Measurements from ENCODE around the gene SEMA3E.

SEMA3E gene

GRCh38 chr7:83476511-83477050, 172.4 kb downstream of the SEMA3E start:
- Histone ChIP-seq H2AK5ac (ENCODE audit: low read length) (no peak overlapping the region), H3K27me3 (ENCODE audit: insufficient read depth, low read length) (no peaks in the 10 kb centered on the region), H3K4me3 (ENCODE audit: low read depth, low read length) (no peak overlapping the region), H3K36me3 (ENCODE audit: control insufficient read depth in 1 of 2, insufficient read depth in 2 of 2, low read length in 2 of 2) (no peaks in the 10 kb centered on the region), H4K8ac (ENCODE audit: low read depth, low read length) (no peak overlapping the region), H3K14ac (ENCODE audit: low read length) (no peak overlapping the region), H2BK120ac (ENCODE audit: insufficient read depth, low read length, poor library complexity) (no peak overlapping the region), H3K23ac (ENCODE audit: low read length) (no peak overlapping the region), H3K79me2 (ENCODE audit: control insufficient read depth, insufficient read depth, low read length, poor library complexity) (no peaks in the 10 kb centered on the region), H3K4ac (ENCODE audit: low read depth, low read length) (no peak overlapping the region), H3K4me2 (ENCODE audit: low read length) (no peak overlapping the region), H3K4me1 (ENCODE audit: control insufficient read depth in 1 of 2, insufficient read depth in 2 of 2, low read length in 2 of 2) (no peaks in the 10 kb centered on the region), H3K27ac (ENCODE audit: low read depth, low read length) (no peak overlapping the region), H3K9me3 (ENCODE audit: insufficient read depth, low read depth, low read length) (no peaks in the 10 kb centered on the region), H2BK5ac (ENCODE audit: low read depth, low read length, poor library complexity) (no peak overlapping the region), H3K79me1 (ENCODE audit: low read length) (no peaks in the 10 kb centered on the region), H2BK12ac (ENCODE audit: low read length) (no peak overlapping the region), H4K12ac (ENCODE audit: low read depth, low read length) (no peak overlapping the region), H3K18ac (ENCODE audit: low read length) (no peak overlapping the region), H4K91ac (ENCODE audit: low read depth, low read length) (no peak overlapping the region), H2AFZ (ENCODE audit: insufficient read depth, low read length, poor library complexity) (no peak overlapping the region), H3K9ac (ENCODE audit: low read length) (no peak overlapping the region)
- 100% methylated on average over 2 of the region's 4 CpGs for WGBS (ENCODE audit: extremely low coverage, insufficient coverage, insufficient read length)
- no peak for DNase-seq

- Histone ChIP-seq H3K36me3 (ENCODE audit: control insufficient read depth in 1 of 2, insufficient read depth in 2 of 2, low read length in 2 of 2) (no peaks in the 10 kb centered on the region), H3K4ac (ENCODE audit: low read depth, low read length) (no peak overlapping the region), H3K18ac (ENCODE audit: low read length) (no peak overlapping the region), H3K23ac (ENCODE audit: low read length) (no peak overlapping the region), H3K27me3 (ENCODE audit: insufficient read depth, low read length) (no peaks in the 10 kb centered on the region), H3K4me3 (ENCODE audit: low read depth, low read length) (no peak overlapping the region), H4K91ac (ENCODE audit: low read depth, low read length) (no peak overlapping the region), H3K79me1 (ENCODE audit: low read length) (no peaks in the 10 kb centered on the region), H3K9me3 (ENCODE audit: insufficient read depth, low read depth, low read length) (no peaks in the 10 kb centered on the region), H3K9ac (ENCODE audit: low read length) (no peak overlapping the region), H2BK120ac (ENCODE audit: insufficient read depth, low read length, poor library complexity) (no peak overlapping the region), H3K4me1 (ENCODE audit: control insufficient read depth in 1 of 2, insufficient read depth in 2 of 2, low read length in 2 of 2) (no peaks in the 10 kb centered on the region), H3K14ac (ENCODE audit: low read length) (no peak overlapping the region), H2BK12ac (ENCODE audit: low read length) (no peak overlapping the region), H3K27ac (ENCODE audit: low read depth, low read length) (no peak overlapping the region), H4K8ac (ENCODE audit: low read depth, low read length) (no peak overlapping the region), H3K4me2 (ENCODE audit: low read length) (no peak overlapping the region), H3K79me2 (ENCODE audit: control insufficient read depth, insufficient read depth, low read length, poor library complexity) (no peaks in the 10 kb centered on the region), H4K12ac (ENCODE audit: low read depth, low read length) (no peak overlapping the region), H2BK5ac (ENCODE audit: low read depth, low read length, poor library complexity) (no peak overlapping the region), H2AFZ (ENCODE audit: insufficient read depth, low read length, poor library complexity) (no peak overlapping the region), H2AK5ac (ENCODE audit: low read length) (no peak overlapping the region)
- DNase-seq: peak in 1 of 2 donors; percentile 6
- no CpG with 5 or more reads among the region's 6 CpGs for WGBS (ENCODE audit: extremely low coverage, insufficient coverage, insufficient read length)
These were observed 173.5 kb downstream of the SEMA3E start for GRCh38 chr7:83475420-83475819.

GRCh38 chr7:83472376-83472775, 176.6 kb downstream of the SEMA3E start:
- Histone ChIP-seq H3K9me3 (ENCODE audit: insufficient read depth, low read depth, low read length) (no peaks in the 10 kb centered on the region), H3K4me3 (ENCODE audit: low read depth, low read length) (no peak overlapping the region), H4K91ac (ENCODE audit: low read depth, low read length) (no peak overlapping the region), H2BK5ac (ENCODE audit: low read depth, low read length, poor library complexity) (no peak overlapping the region), H2AK5ac (ENCODE audit: low read length) (no peak overlapping the region), H3K4me2 (ENCODE audit: low read length) (no peak overlapping the region), H3K79me1 (ENCODE audit: low read length) (no peaks in the 10 kb centered on the region), H3K79me2 (ENCODE audit: control insufficient read depth, insufficient read depth, low read length, poor library complexity) (no peaks in the 10 kb centered on the region), H3K4me1 (ENCODE audit: control insufficient read depth in 1 of 2, insufficient read depth in 2 of 2, low read length in 2 of 2) (peaks cover 0 to 2% of the 10 kb centered on the region in 2 experiments), H3K9ac (ENCODE audit: low read length) (no peak overlapping the region), H3K14ac (ENCODE audit: low read length) (no peak overlapping the region), H3K18ac (ENCODE audit: low read length) (no peak overlapping the region), H2BK120ac (ENCODE audit: insufficient read depth, low read length, poor library complexity) (no peak overlapping the region), H3K23ac (ENCODE audit: low read length) (no peak overlapping the region), H3K27me3 (ENCODE audit: insufficient read depth, low read length) (no peaks in the 10 kb centered on the region), H3K36me3 (ENCODE audit: control insufficient read depth in 1 of 2, insufficient read depth in 2 of 2, low read length in 2 of 2) (no peaks in the 10 kb centered on the region), H2AFZ (ENCODE audit: insufficient read depth, low read length, poor library complexity) (no peak overlapping the region), H3K4ac (ENCODE audit: low read depth, low read length) (no peak overlapping the region), H4K8ac (ENCODE audit: low read depth, low read length) (no peak overlapping the region), H2BK12ac (ENCODE audit: low read length) (no peak overlapping the region), H4K12ac (ENCODE audit: low read depth, low read length) (no peak overlapping the region), H3K27ac (ENCODE audit: low read depth, low read length) (no peak overlapping the region)
- DNase-seq: no peak
- no CpG with 5 or more reads among the region's 2 CpGs for WGBS (ENCODE audit: extremely low coverage, insufficient coverage, insufficient read length)

GRCh38 chr7:83469491-83469890, 179.4 kb downstream of the SEMA3E start:
- Histone ChIP-seq H4K91ac (ENCODE audit: low read depth, low read length) (no peak overlapping the region), H3K14ac (ENCODE audit: low read length) (no peak overlapping the region), H2AK5ac (ENCODE audit: low read length) (no peak overlapping the region), H3K79me1 (ENCODE audit: low read length) (no peaks in the 10 kb centered on the region), H3K36me3 (ENCODE audit: control insufficient read depth in 1 of 2, insufficient read depth in 2 of 2, low read length in 2 of 2) (no peaks in the 10 kb centered on the region), H3K27ac (ENCODE audit: low read depth, low read length) (no peak overlapping the region), H3K18ac (ENCODE audit: low read length) (no peak overlapping the region), H3K4me2 (ENCODE audit: low read length) (no peak overlapping the region), H3K27me3 (ENCODE audit: insufficient read depth, low read length) (no peaks in the 10 kb centered on the region), H2BK120ac (ENCODE audit: insufficient read depth, low read length, poor library complexity) (no peak overlapping the region), H3K79me2 (ENCODE audit: control insufficient read depth, insufficient read depth, low read length, poor library complexity) (no peaks in the 10 kb centered on the region), H4K8ac (ENCODE audit: low read depth, low read length) (no peak overlapping the region), H3K9ac (ENCODE audit: low read length) (no peak overlapping the region), H2AFZ (ENCODE audit: insufficient read depth, low read length, poor library complexity) (no peak overlapping the region), H2BK5ac (ENCODE audit: low read depth, low read length, poor library complexity) (no peak overlapping the region), H3K9me3 (ENCODE audit: insufficient read depth, low read depth, low read length) (no peaks in the 10 kb centered on the region), H3K4me3 (ENCODE audit: low read depth, low read length) (no peak overlapping the region), H3K4ac (ENCODE audit: low read depth, low read length) (no peak overlapping the region), H3K4me1 (ENCODE audit: control insufficient read depth in 1 of 2, insufficient read depth in 2 of 2, low read length in 2 of 2) (peaks cover 0 to 2% of the 10 kb centered on the region in 2 experiments), H3K23ac (ENCODE audit: low read length) (no peak overlapping the region), H2BK12ac (ENCODE audit: low read length) (no peak overlapping the region), H4K12ac (ENCODE audit: low read depth, low read length) (no peak overlapping the region)
- no peak for DNase-seq
- no CpG with 5 or more reads among the region's 3 CpGs for WGBS (ENCODE audit: extremely low coverage, insufficient coverage, insufficient read length)

All from trophoblast cell (in vitro differentiated cells and primary cell).